ENCODE data around the gene LRIT3. TPM values are rescaled to one million over a fixed set of nuclear protein-coding genes. Genes with fewer than 3 reads are reported as not detected.

Gene LRIT3
- total RNA-seq, 4 donors from 2014 or later, result 0.27 to 0.63 (median 0.39) TPM

- intact Hi-C loops (cut with DNase I), result no loop called here
- Histone ChIP-seq H3K36me3 (peaks cover 0 to 20% of the 10 kb centered on the region in 2 donors), H3K27me3 (no peaks in the 10 kb centered on the region)
Measured at GRCh38 chr4:109826719-109827118, 21.2 kb upstream of the LRIT3 start.

GRCh38 chr4:109827672-109828071 is 20.2 kb upstream of the LRIT3 start, which contains the start of gene RRH:
Gene RRH, plus strand, starts transcription at chr4:109827972. Its CDS starts 56 bp downstream, at chr4:109828028.
- DNase-seq, result no peak
- no peak within 1 kb of the TSS for H3K27ac ChIP-seq
- no peak within 1 kb of the TSS for H3K4me3 ChIP-seq (replicated peaks in 1 of 3)
- no peaks in the 10 kb centered on the region for H3K9me3 ChIP-seq
- 94 to 99% methylated on average over 2 of the region's 2 CpGs for WGBS, 2 donors
- H3K27me3 ChIP-seq, result no peaks in the 10 kb centered on the region
- TF ChIP-seq POLR2A (IDR thresholded peaks at IDR 0.05), result no peak
- no peak for TF ChIP-seq CTCF (IDR thresholded peaks at IDR 0.05)
- H3K36me3 ChIP-seq, result peaks cover 0 to 14% of the 10 kb centered on the region in 2 donors
- intact Hi-C loops (cut with DNase I), result no loop called here
- H3K4me1 ChIP-seq, result no peaks in the 10 kb centered on the region

More at GRCh38 chr4:109826719-109827118, 21.2 kb upstream of the LRIT3 start:
- Histone ChIP-seq H3K9me3 (no peaks in the 10 kb centered on the region), H3K27ac (no peak overlapping the region), H3K4me3 (replicated peaks in 1 of 3) (no peak overlapping the region), H3K4me1 (no peaks in the 10 kb centered on the region)
- no peak for DNase-seq
- no peak for TF ChIP-seq POLR2A (IDR thresholded peaks at IDR 0.05)
- TF ChIP-seq CTCF (IDR thresholded peaks at IDR 0.05), result peak in 4 of 6 experiments; percentile 7 to 54 (median 44)

GRCh38 chr4:109833756-109834155 is 14.2 kb upstream of the LRIT3 start:
- no peak for TF ChIP-seq CTCF (IDR thresholded peaks at IDR 0.05)
- no peak for TF ChIP-seq POLR2A (IDR thresholded peaks at IDR 0.05)
- Histone ChIP-seq H3K4me1 (no peaks in the 10 kb centered on the region), H3K36me3 (no peaks in the 10 kb centered on the region), H3K9me3 (no peaks in the 10 kb centered on the region), H3K4me3 (replicated peaks in 1 of 3) (no peak overlapping the region), H3K27ac (no peak overlapping the region), H3K27me3 (no peaks in the 10 kb centered on the region)
- intact Hi-C loops (cut with DNase I), result no loop called here
- DNase-seq, result no peak
- 95 to 98% methylated on average over 4 of the region's 4 CpGs for WGBS, 2 donors

GRCh38 chr4:109836985-109837384 is 10.9 kb upstream of the LRIT3 start:
- WGBS, 2 donors, result 93 to 97% methylated on average over 3 of the region's 3 CpGs
- no peak for DNase-seq
- Histone ChIP-seq H3K27me3 (no peaks in the 10 kb centered on the region), H3K4me3 (replicated peaks in 1 of 3) (no peak overlapping the region), H3K4me1 (no peaks in the 10 kb centered on the region), H3K36me3 (no peaks in the 10 kb centered on the region), H3K27ac (no peak overlapping the region), H3K9me3 (no peaks in the 10 kb centered on the region)
- intact Hi-C loops (cut with DNase I), result no loop called here
- no peak for TF ChIP-seq CTCF (IDR thresholded peaks at IDR 0.05)
- no peak for TF ChIP-seq POLR2A (IDR thresholded peaks at IDR 0.05)

- Histone ChIP-seq H3K9me3 (no peaks in the 10 kb centered on the region), H3K36me3 (no peaks in the 10 kb centered on the region), H3K27me3 (no peaks in the 10 kb centered on the region), H3K27ac (no peak overlapping the region), H3K4me3 (replicated peaks in 1 of 3) (no peak overlapping the region), H3K4me1 (no peaks in the 10 kb centered on the region)
- DNase-seq, result no peak
- intact Hi-C loops (cut with DNase I), result no loop called here
- TF ChIP-seq POLR2A (IDR thresholded peaks at IDR 0.05) (no peak), CTCF (IDR thresholded peaks at IDR 0.05) (no peak)
- 55 to 57% methylated on average over 6 of the region's 6 CpGs for WGBS, 2 donors
Measured at GRCh38 chr4:109846395-109847098, 1.4 kb upstream of the LRIT3 start.
